ENCODE results near the gene OR6N2.

OR6N2 gene, protein sequence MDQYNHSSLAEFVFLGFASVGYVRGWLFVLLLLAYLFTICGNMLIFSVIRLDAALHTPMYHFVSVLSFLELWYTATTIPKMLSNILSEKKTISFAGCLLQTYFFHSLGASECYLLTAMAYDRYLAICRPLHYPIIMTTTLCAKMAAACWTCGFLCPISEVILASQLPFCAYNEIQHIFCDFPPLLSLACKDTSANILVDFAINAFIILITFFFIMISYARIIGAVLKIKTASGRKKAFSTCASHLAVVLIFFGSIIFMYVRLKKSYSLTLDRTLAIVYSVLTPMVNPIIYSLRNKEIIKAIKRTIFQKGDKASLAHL

DNA sequence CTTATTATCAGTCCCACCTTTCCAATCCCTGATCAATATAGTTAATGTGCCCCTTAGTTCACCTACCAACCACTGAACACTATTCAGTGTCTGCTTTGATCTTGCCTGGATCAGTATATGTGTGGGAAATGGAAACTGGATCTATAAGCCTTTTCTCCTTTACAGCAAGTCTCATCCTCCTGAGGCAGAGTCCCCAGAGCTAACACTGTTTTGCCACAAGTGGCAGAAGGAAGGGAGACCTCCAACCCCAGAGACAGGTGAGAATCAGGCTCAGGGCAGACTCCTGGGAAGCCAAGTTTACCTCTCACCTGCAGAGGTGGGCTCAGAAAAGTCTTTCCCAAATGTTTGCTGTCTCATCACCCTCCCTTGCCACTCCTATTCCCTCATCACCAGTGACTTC lies at the start of gene OR6N2:
Gene OR6N2, minus strand, starts transcription at position 101 of the 400 bp plus-strand sequence. CDS start 3,569 bp downstream, outside the sequence.
- no peak for DNase-seq

DNA sequence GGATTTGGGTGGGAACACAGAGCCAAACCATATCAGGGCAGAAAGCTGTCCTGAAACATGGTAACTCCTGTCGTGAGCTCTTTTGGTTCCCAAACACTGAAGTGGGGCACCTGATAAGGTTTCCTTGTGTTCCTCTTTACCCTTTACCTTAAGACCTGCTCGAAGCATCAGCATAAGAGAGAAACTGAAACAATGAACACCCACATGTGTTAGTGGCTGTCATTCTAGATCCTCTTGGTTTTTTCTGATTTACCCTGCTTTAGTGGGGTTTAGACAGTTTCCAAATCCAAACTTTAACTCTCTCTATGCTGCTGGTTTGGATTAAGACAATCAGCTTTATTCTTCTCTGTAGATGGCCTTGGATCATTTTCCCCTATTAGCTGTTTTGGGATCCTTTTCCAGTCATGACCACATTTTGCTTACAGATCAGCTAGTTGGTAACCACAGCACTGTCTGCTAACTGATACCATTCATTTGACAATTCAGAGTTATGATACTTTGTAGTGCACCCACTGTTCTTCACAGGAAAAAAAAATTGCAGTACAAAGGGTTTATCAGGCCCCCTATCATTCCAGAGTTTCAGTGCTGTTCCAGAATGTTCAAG lies 49.2 kb upstream of the OR6N2 start:
- DNase-seq: no peak

DNA sequence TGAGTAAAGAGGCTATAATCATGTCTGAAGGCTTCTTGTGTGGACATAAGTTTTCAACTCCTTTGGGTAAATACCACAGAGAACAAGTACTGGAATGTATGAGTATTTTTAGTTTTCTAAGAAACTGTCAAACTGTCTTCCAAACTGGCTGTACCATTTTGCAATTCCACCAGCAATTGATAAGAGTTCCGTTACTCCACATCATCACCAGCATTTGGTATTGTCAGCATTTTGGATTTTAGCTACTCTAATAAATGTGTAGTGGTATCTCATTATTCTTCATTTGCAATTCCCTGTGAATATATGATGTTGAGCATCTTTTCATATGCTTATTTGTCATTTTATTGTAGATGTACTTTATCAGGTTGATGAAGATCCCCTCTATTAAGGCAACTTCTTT lies 40.7 kb upstream of the OR6N2 start:
- no peak for DNase-seq

DNA sequence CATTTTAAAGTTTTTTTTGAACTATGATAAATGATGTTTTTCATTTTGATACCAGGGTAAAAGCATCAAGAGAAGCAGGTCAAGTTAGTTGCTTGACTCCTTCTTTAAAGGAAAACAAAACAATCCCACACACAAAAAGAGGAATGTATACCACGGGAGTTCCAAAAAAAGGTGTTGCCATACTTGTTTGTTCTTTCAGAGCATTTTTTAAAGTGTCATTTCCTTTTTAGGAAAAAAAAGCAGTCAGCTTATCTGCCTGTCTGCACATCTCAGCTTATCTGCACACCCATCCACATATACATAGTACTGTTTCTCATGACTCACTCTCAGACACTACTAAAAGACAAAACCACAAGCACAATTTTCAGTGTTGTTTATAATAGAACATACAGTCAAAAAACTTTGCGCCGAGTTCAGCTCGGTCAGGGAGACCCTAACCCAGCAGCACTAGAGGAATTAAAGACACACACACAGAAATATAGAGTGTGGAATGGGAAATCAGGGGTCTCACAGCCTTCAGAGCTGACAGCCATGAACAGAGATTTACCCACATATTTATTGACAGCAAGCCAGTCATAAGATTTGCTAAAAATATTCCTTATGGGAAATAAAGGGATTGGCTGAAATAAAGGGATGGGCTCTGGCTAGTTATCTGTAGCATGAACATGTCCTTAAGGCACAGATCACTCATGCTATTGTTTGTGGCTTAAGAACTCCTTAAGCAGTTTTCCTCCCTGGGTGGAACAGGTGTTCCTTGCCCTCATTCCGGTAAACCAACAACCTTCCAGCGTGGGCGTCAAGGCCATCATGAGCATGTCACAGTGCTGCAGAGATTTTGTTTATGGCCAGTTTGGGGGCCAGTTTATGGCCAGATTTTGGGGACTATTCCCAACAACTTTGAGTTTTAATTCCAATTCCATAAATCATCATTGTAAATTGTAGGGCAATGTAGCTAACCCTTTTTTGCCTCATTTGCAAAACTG lies 38.7 kb upstream of the OR6N2 start:
- peak; percentile 75 for DNase-seq

DNA sequence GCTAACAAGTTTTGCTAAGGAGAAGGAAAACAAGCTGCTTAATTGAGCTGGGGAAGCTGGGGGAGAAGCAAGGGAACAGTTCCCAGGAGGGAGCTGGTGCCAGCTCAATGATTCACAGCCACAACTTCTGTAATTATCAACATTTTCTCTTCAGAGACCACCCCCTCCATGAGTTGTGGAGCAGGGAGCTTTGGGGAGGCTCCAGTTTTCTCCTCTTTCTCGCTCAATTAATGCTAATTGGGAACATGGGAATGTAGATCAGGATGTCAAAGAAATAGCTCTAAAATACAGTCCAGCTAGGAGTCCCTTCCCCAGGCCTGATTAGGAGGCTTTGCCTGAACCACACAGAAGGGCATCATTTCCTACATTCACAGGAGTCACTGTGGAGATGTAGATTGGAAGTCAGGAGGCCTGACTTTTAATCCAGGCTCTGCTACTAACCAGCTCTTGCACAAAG lies 38.0 kb upstream of the OR6N2 start:
- no peak for DNase-seq

DNA sequence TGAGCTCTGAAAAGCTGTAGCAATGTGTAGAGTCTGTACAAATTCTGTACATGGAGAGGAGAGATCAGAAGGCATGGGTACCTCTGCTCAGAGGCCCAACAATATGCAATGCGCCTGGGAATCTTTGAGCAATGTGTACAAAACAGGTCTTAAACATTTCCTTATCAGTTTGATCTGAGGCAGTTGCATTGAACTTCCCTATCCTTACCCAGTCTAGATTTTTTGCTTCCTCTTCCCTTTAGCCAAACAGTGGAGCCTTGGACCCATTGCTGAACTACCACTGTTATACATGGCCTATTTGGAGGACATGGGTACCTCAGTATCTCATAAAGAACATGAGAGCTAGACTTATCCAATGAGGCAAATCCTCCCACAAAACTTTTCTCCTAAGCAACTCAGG lies 37.6 kb upstream of the OR6N2 start:
- no peak for DNase-seq

DNA sequence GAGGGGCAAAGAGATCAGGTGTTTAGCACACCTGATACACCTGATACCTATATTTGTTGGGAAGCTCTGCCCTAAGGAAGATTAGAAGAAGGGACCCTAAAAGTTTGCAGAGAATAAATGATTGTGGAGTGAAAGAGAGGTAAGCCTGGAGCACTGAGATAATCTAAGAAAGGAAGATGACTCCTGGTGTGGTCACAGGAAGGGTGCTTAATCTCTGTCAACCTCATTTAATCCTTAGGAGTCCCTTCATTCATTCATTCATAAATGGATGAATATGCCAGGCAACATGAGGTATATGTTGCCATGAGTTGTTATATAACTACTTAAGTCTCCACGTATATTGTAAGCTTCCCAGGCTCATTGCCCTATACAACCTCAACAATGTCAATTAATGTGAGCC lies 34.0 kb upstream of the OR6N2 start:
- no peak for DNase-seq

DNA sequence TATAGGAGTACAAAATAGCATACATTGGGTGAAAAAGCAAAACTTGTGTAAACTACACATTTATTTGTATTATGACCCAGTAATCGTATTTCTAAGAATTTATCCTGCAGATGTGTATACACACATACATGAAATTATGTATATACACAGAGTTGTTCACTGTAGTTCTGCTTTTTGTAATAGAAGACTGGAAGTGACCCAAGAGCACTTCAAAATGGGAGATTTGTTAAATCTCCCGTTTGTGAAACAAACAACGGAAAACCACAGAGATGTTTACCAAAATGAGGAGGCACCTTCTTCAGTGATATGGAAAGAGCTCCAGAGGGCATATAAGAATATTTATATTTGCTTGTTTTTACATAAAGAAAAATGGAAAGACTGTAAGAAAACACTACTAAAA lies 32.2 kb upstream of the OR6N2 start:
- no peak for DNase-seq

DNA sequence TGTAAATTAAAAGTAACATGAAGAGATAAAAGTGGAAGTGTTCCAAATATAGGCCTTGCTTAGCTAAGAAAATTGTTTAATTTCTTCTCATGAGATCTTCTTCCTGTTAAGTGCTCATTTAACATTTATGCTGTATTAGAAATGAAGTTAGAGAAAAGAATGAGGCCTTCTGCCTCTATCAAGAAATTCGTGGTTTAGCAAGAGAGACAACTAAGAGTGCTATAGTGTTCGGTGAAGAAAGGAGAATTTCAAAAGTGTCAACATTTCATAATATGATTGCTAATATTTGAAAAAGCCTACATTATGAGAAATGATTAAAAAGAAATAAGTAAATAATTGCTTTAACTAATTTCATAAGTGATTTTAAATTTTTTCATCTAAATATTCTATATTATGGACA lies 31.3 kb upstream of the OR6N2 start:
- no peak for DNase-seq

DNA sequence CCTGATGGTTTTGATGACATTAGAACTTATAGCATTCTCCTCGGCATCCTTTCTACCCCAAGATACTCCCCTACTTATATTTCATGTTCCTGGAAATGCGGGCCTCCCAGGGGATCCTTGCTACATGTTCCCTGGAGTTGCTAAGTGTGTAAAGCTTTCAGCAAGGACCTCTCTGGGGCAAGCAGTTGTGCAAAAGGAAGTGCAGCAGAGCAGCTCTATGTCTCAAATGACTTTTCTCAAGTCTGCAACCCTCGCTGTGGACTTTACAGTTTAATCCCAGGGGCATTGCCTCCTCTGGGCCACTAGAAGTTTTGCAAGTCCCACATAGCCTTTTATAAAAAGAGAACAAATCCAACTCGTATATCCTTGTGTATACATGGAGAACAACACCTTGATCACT lies 29.3 kb upstream of the OR6N2 start:
- no peak for DNase-seq

DNA sequence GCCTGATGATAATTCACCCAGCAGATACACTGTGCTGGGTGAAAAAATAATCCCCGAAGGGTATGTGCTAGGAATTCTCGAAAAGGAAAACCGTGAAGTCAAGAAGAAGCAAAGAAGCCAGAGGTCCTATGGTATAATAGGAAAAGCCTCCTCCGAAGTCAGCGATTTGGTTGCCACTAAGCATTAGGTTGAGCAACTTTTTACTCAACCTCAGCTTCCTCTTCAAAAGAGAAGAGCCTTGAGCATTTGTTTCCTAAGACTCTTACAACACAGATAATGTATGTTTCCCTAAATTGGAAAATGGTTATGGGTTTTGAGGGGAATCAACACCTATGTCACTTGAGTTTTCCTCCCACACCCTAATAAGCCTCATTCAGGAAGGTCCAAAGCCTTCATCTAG lies 28.9 kb upstream of the OR6N2 start:
- DNase-seq: no peak

DNA sequence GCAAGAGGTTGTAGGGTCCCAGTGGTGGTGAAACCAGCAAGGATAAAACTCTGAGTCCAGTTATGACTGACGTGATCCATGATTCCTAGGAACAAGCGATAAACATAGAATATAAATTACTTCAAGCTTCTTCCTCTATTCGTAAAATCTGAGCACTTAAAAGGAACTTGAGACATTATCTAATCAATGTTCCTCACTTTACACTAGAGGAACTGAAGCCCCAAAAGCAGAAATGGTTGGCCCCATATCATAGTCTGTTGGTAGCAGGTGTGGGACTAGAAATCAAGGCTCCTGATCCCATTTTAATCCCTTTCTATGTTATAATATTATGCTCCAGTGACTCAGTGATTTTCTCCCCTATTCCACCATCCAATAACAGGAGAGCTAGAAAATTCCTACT lies 28.3 kb upstream of the OR6N2 start:
- DNase-seq: no peak

DNA sequence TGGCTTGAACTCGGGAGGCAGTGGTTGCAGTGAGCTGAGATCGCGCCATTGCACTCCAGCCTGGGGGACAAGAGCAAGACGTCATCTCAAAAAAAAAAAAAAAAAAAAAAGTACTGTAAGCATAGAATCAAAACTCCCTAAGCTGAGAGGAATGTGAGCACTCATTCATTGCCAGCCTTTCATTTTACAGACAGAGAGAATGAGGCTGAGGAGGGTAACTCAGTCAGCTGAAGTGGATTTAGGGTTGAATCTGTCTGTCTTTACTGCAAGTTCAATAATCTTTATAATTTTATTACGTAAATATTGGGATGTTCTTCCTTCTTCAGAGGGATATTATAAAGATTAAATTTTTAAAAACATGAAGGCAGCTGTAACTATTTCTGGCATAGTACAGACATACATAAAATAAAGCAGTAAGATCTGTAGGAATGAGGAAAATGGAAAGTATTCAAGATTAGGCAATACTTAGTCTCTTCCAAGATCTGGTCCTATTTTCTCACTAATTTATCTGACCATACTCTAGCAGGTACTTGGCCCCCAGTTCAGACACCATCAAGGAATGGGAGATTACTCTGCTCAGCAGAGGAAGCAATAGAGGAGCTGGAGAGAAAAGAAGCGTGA lies 26.0 kb upstream of the OR6N2 start:
- DNase-seq: no peak

DNA sequence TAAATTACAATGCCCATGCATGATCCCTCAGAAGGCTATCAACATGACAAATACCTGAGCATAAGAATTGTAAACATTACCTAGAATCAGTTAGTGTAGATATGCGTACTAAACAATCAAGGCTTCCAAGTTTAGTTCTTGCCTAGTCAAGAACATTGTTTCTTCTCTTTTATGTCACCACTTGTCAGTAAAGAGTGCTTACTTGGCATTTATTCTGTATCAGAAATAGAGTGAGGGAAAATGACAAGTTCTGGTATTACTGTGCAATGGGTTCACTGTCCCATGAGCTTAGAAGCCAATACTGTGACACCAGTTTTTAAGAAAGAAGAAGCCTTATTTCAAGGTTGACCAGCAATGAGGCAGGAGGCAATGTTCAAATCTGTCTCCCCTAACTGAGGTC lies 22.7 kb upstream of the OR6N2 start:
- DNase-seq: no peak

DNA sequence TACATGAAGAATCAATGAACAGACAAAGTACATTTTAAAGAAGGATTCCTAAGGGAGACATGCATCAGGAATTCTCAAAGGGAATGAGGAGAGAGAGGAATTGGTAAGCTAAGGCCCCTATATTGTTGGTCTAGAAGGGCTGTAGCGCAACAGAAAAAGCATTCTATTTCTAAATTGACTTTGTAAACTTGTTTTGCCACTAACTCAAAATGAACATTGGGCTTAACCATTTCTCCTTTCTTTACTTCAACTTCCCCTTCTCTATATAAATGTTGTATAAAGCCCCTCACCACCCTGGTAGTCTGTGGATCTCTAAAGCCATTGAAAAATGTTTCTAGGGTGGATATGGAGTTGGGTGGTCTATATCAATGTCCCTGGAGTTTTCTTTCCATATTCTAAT lies 20.4 kb upstream of the OR6N2 start:
- DNase-seq: no peak

DNA sequence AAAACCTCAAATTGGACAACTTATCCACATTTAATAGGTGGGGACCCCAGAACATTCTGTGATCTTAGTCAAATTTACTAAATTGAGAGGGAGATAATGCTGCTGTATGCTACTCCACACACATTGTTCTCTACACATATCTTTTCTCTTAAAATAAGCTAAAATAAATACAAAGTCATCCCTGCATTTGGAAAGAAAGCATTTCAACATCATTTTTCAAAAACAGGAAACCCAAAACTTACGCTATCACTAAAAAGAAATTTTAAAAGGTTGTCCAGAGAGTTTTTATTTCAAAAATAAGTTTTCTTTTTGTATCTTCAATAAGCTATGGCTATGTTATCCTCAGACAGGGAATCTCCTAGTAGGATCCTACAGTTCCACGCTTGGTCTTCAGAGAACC lies 19.5 kb upstream of the OR6N2 start:
- no peak for DNase-seq

DNA sequence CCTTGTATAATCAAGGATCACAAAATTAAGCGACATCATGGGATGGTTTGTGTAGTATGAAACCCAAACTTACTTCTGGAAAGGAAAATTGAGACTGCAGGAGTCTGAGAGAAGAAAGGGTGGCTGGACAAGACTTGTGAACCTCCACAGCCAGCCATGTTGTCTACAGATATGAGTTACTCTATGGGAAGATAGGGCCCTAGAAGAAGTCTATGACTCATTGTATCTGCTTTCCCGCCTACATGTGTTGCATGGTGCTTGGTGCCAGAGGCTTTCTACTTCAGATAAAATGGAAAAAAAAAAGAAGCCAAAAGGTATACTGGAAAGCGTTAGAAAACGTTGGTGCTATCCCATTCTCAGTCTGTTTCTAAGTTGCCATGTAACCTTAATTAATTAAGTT lies 18.7 kb upstream of the OR6N2 start:
- DNase-seq: no peak

DNA sequence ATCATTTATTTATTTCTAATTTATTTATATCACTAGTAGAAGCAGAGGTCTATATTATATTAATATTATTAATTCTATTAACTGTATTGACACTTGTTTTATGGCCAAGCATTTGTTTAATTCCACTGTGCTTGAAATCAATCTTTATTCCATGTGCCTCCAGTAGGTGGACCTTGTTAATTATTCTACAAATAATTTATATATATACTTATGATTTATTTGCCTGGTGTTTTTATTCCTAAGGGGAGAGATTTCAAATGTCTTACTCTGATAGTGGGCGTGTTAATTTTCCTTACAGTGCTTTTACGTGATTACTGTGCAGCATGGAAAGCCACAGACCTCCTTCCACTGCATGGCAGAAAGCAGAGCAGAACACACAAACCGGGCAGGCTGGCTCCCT lies 17.5 kb upstream of the OR6N2 start:
- DNase-seq: no peak

DNA sequence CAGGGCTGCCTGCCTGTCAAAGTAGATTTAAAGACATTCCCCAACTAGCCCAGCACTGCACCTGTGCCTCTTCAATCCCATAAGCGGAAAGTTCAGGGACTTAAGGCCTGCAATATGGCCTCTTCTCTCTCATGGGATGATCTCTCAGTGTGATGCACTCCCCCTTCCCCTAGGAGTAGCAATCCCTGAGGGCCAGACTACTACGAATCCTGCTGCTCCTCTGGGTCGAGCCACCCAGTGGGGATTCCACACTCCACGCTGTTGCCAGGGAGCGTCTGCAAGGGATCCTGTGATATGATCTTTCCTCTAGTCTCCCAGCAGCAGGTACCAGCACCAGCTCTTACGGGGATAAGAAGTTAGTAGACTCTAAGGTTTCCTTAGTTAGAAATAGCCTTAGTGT lies 13.2 kb upstream of the OR6N2 start:
- DNase-seq: no peak

DNA sequence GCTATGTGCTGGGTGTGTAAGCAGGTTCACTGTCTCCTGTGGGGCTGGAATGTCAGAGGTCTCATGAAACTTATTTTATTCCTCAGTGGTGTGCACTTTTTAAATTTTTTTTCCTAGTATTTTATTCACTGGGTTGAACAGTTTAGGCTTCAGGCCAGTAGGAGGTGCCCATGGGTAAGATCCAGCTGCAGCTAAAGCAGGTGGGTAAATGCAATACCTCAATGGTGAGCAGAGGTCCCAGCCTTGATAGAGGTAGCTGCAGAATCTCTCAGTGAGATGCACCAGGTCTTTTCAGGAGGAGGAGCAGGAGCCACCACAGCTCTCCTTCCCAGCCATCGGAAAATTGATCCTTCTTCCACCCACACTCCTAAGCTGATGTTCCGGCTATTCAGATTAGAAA lies 12.6 kb upstream of the OR6N2 start:
- peak; percentile 41 for DNase-seq

DNA sequence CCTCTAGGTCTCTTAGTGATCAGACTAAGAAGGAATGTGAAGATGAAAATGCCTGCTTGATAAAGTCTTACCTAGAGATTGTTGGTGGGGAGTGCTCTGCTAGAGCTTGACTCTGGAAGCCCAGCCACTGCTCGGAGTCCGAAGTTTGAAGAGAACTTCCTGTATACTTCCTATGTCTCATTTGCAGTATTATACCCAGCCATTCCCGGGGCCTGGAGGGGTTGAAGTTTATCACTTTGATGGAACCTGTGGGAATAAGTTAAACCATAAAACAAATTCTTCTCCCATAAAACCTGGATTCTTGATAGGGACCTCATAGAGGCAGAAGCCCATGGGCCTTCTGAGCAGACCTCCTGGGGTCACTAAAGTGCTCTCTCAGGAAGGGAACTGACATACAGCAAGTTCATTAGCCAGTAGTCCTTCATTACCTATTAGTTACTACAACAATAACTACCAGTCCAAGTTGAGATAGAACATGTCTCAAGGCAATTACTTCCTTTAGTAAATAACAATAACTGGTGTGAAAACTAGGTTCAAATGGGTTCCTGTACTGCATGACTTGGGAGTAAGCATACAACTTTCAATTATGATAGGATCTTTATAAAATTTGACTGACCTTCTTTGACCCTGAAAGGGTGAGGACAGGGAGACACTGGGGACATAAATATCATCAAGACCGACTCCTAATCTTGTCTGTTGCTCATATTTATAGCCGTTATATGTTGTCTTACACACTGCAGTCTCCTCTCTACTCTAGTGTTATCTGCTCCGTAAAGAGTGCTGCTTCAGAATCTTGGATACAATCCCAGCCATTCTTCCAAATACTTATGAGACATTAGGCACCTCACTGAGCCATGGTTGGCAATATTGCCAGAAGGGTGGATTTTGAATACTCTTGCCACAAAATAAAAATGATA lies 8.8 kb downstream of the OR6N2 start, which contains the start of gene OR6N1:
Gene OR6N1, minus strand, starts transcription at position 246 of the 917 bp plus-strand sequence. CDS start 5,513 bp downstream, outside the sequence.
- DNase-seq: no peak

DNA sequence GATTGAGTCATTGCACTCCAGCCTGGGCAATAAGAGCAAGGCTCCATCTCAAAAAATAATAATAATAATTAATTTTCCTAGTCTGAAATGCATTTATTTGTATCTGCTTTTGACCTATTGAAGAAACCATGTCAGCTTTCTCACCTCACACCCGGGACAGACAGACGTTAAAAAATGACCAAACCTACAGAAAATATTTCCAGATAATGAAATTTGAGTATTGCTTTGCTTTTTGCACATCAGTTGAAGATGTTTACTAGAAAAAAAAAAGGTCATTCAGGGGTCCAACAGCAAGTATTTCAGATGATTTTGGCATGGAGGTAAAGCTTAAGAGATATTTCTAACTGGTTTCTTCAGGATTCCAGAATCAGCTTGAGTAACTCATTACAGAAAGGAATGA lies 26.6 kb downstream of the OR6N2 start, which contains the start of gene OR6K6:
Gene OR6K6, plus strand, starts transcription at position 301 of the 400 bp plus-strand sequence. CDS start 168 bp downstream, outside the sequence.
- no peak for DNase-seq
